H1 (cell line): ENCODE data around the gene WIPF3. TPM values are rescaled to one million over a fixed set of nuclear protein-coding genes. Genes with fewer than 3 reads are reported as not detected.

ENCODE experiments used
- ASH2L ChIP-seq: fragments of 200-600, 300-600 bp; sonication (generic); IDR thresholded peaks from one replicate; pipeline ENCODE4 v1.7.1; 2017; ENCODE audit warnings: low read length
- BRCA1 ChIP-seq: IDR thresholded peaks from 2 replicates; pipeline ENCODE4 v1.6.1; 2012; ENCODE audit warnings: low read depth, low read length, improper control_type of control experiment
- CHD1 ChIP-seq: IDR thresholded peaks from 2 replicates; pipeline ENCODE4 v1.6.1; 2012; ENCODE audit warnings: low read depth, low read length, improper control_type of control experiment
- CHD2 ChIP-seq: IDR thresholded peaks from 2 replicates; pipeline ENCODE4 v1.6.1; 2012; ENCODE audit warnings: low read length, improper control_type of control experiment
- CTBP2 ChIP-seq: IDR thresholded peaks from 2 replicates; pipeline ENCODE4 v1.7.0; 2011; ENCODE audit warnings: borderline replicate concordance, mild to moderate bottlenecking, moderate library complexity, mixed read lengths, low read length; ENCODE audit not compliant: insufficient read depth, insufficient read length
- EGR1 ChIP-seq: IDR thresholded peaks from 2 replicates; pipeline ENCODE4 v1.6.1; 2011; ENCODE audit warnings: low read depth, low read length, borderline replicate concordance
- GTF2F1 ChIP-seq: IDR thresholded peaks from 2 replicates; pipeline ENCODE4 v1.6.1; 2012; ENCODE audit warnings: low read depth, low read length, improper control_type of control experiment, borderline replicate concordance
- HDAC6 ChIP-seq: IDR thresholded peaks from one replicate; pipeline ENCODE4 v1.7.1; 2012; ENCODE audit warnings: low read depth, mild to moderate bottlenecking, inconsistent platforms, low read length, moderate library complexity
- JUN ChIP-seq: IDR thresholded peaks from 2 replicates; pipeline ENCODE4 v1.6.1; 2011; ENCODE audit warnings: low read depth, mild to moderate bottlenecking, improper control_type of control experiment, low read length
- KDM5A ChIP-seq: fragments of 200-600 bp; IDR thresholded peaks from 2 replicates; pipeline ENCODE4 v1.7.1; 2012; ENCODE audit warnings: mild to moderate bottlenecking, low read length, inconsistent platforms, mixed read lengths
- MAX ChIP-seq: IDR thresholded peaks from 2 replicates; pipeline ENCODE4 v1.6.1; 2012; ENCODE audit warnings: inconsistent platforms
- RAD21 ChIP-seq, 2 experiments: IDR thresholded peaks in 1 of 2; conservative IDR thresholded peaks in 1 of 2; 2 replicates each; pipeline ENCODE4 v1.6.1; 2011; ENCODE audit warnings: low read depth in 2 of 2, low read length in 2 of 2, improper control_type of control experiment in 1 of 2, inconsistent platforms in 1 of 2, mild to moderate bottlenecking in 1 of 2, moderate library complexity in 1 of 2
- SIRT6 ChIP-seq: IDR thresholded peaks from one replicate; pipeline ENCODE4 v1.7.1; 2012; ENCODE audit warnings: low read length, inconsistent platforms
- SP2 ChIP-seq: IDR thresholded peaks from 2 replicates; pipeline ENCODE4 v1.6.1; 2012; ENCODE audit warnings: mild to moderate bottlenecking, low read length, inconsistent platforms
- SP4 ChIP-seq: IDR thresholded peaks from 2 replicates; pipeline ENCODE4 v1.6.1; 2012; ENCODE audit warnings: low read length, inconsistent platforms
- SUZ12 ChIP-seq: fragments of 200-600 bp; sonication (generic); IDR thresholded peaks from 2 replicates; pipeline ENCODE4 v1.6.1; 2012; ENCODE audit warnings: mild to moderate bottlenecking, inconsistent platforms, low read length, moderate library complexity, mixed read lengths
- polyA plus RNA-seq, 7 experiments: library from polyadenylated mRNA; depleted of rRNA in 3 of 7; stranded (reverse) in 5 of 7; unstranded in 2 of 7; fragments of >200 nt in 5 of 7; fragments of 200-250 nt in 2 of 7; gene quantifications; 1 replicate in 5 of 7; 2 replicates in 1 of 7; 4 replicates in 1 of 7; pipeline versions ENCODE4 v1.2.1 to v1.2.3, GENCODE V29; 2011 to 2013; ENCODE audit warnings: missing spikeins in 2 of 7, mixed read lengths in 2 of 7
- total RNA-seq: library from RNA; stranded (reverse); fragmentation: NEBNext Ultra II Directional; extraction: Animal tissue kit (Norgen Biotek cat#: 25700); gene quantifications from 2 replicates; pipeline ENCODE4 v1.2.1, GENCODE V29; 2021

Gene WIPF3
- total and polyA plus RNA-seq, 2 of the 8 experiments (the other 6 are each of a cell fraction or from before 2014, with no cell fraction given) = 5.0 to 12.1 TPM

GRCh38 chr7:29884399-29885272 lies 78.3 kb downstream of the WIPF3 start (continued):
- no peak for TF ChIP-seq GTF2F1
- no peak for TF ChIP-seq EGR1
- no peak for TF ChIP-seq CHD1
- TF ChIP-seq SP2 = no peak
- TF ChIP-seq RAD21 (IDR thresholded peaks at IDR 0.05 in 1 of 2, conservative IDR thresholded peaks at IDR 0.05 in 1 of 2; ENCODE audit: low read depth in 2 of 2, low read length in 2 of 2) = peak in 1 of 2 experiments; percentile 28; a peak in 1 of 4 replicates
- TF ChIP-seq HDAC6 = no peak
- TF ChIP-seq CTBP2 = no peak
- no peak for TF ChIP-seq SP4
- no peak for TF ChIP-seq SUZ12
- TF ChIP-seq JUN = no peak
- no peak for TF ChIP-seq CHD2
- no peak for TF ChIP-seq KDM5A
- TF ChIP-seq MAX = peak; percentile 14; the same call in 1 of the 2 replicates
- TF ChIP-seq ASH2L = no peak
- no peak for TF ChIP-seq SIRT6
- no peak for TF ChIP-seq BRCA1
- TF ChIP-seq, all 59 proteins: peak for 7
